Measurements from ENCODE around the gene MAN1A1.

- no peak for TF ChIP-seq POLR2A (IDR thresholded peaks at IDR 0.05)
- TF ChIP-seq CTCF (IDR thresholded peaks at IDR 0.05): no peak
Observed at GRCh38 chr6:119329794-119330180, 19.8 kb downstream of the MAN1A1 start.

Measured in body of pancreas (tissue), 4 donors.